GM12891 (cell line): ENCODE data around the gene PRRT1B.

Source experiments
- PAX5 ChIP-seq: IDR thresholded peaks from 2 replicates; pipeline ENCODE4 v1.6.1; 2011; ENCODE audit warnings: low read length, moderate library complexity, mild to moderate bottlenecking; ENCODE audit not compliant: insufficient read depth, severe bottlenecking
- POLR2A ChIP-seq: IDR thresholded peaks from 2 replicates; pipeline ENCODE4 v1.6.1; 2011; ENCODE audit warnings: low read depth, low read length, control low read depth
- POLR2AphosphoS5 ChIP-seq: IDR thresholded peaks from 2 replicates; pipeline ENCODE4 v1.6.1; 2011; ENCODE audit warnings: low read depth, low read length, control low read depth
- POU2F2 ChIP-seq: IDR thresholded peaks from 2 replicates; pipeline ENCODE4 v1.6.1; 2011; ENCODE audit warnings: low read depth, mild to moderate bottlenecking, control low read depth, low read length, moderate library complexity
- SPI1 ChIP-seq: IDR thresholded peaks from 2 replicates; pipeline ENCODE4 v1.6.1; 2011; ENCODE audit warnings: low read depth, low read length, control low read depth
- TAF1 ChIP-seq: IDR thresholded peaks from 2 replicates; pipeline ENCODE4 v1.6.1; 2011; ENCODE audit warnings: low read depth, low read length, control low read depth

- no peak for TF ChIP-seq POLR2A
- no peak for TF ChIP-seq TAF1
- TF ChIP-seq POU2F2, result no peak
- no peak for TF ChIP-seq POLR2AphosphoS5
- TF ChIP-seq PAX5, result no peak
- TF ChIP-seq SPI1, result no peak
These were observed 17.0 kb downstream of the PRRT1B start for GRCh38 chr9:131562032-131562959.
